Kidney (tissue), 14 donors: Measurements from ENCODE around the gene STOX2. TPM values are rescaled to one million over a fixed set of nuclear protein-coding genes. Genes with fewer than 3 reads are reported as not detected.

ENCODE experiments used
- DNase-seq, 5 donors: peaks; one replicate each; pipeline ENCODE4 v3.0.0-alpha.2; 2013 to 2020
- FAIRE-seq: peaks from 2 replicates; lab custom pipeline; 2012; peaks lifted over from hg19 to GRCh38; lab: Jason Lieb, UNC
- H3K27ac ChIP-seq, 2 donors: one replicate each; pipeline ENCODE4 v1.7.0; 2013; ENCODE audit warnings: low read depth in 2 of 2, low read length in 2 of 2, inconsistent platforms in 1 of 2
- H3K27me3 ChIP-seq: one replicate; pipeline ENCODE4 v1.7.1; 2013; ENCODE audit warnings: low read length, inconsistent platforms; ENCODE audit not compliant: control insufficient read depth, insufficient read depth
- H3K36me3 ChIP-seq, 3 donors: one replicate each; pipeline versions ENCODE4 v1.7.0 to v1.7.1; 2013; ENCODE audit warnings: low read length in 3 of 3, control low read depth in 1 of 3, inconsistent platforms in 1 of 3; ENCODE audit not compliant: insufficient read depth in 3 of 3, control insufficient read depth in 2 of 3
- H3K4me1 ChIP-seq, 3 donors: one replicate each; pipeline versions ENCODE4 v1.7.0 to v1.7.1; 2013; ENCODE audit warnings: low read length in 3 of 3, inconsistent platforms in 1 of 3, low read depth in 1 of 3; ENCODE audit not compliant: control insufficient read depth in 2 of 3, insufficient read depth in 2 of 3
- H3K4me3 ChIP-seq, 3 donors: one replicate each; pipeline versions ENCODE4 v1.7.0 to v1.8.1; 2013; ENCODE audit warnings: low read length in 3 of 3, control low read depth in 1 of 3, inconsistent platforms in 1 of 3
- H3K9ac ChIP-seq, 3 donors: one replicate each; pipeline versions ENCODE4 v1.7.0 to v1.7.1; 2013; ENCODE audit warnings: low read length in 3 of 3, control low read depth in 1 of 3, inconsistent platforms in 1 of 3
- H3K9me3 ChIP-seq, 3 donors: one replicate each; pipeline versions ENCODE4 v1.7.0 to v1.7.1; 2013; ENCODE audit warnings: low read length in 3 of 3, control low read depth in 1 of 3, inconsistent platforms in 1 of 3; ENCODE audit not compliant: control insufficient read depth in 2 of 3, insufficient read depth in 1 of 3
- CTCF ChIP-seq: IDR thresholded peaks from 3 replicates; pipeline ENCODE4 v1.5.1; 2012; ENCODE audit warnings: mild to moderate bottlenecking, moderate library complexity, borderline replicate concordance; ENCODE audit not compliant: insufficient read depth; ENCODE audit errors: extremely low read depth
- intact Hi-C: fragments of 100-400 bp; cut with DNase I; formaldehyde crosslinking; loops from one replicate; pipeline ENCODE4 v1.11.1; 2022
- polyA plus RNA-seq: library from polyadenylated mRNA; stranded (reverse); fragments of 350-450 nt; fragmentation: Illumina TruSeq; extraction: RNeasy Lipid Tissue Mini Kit (QIAGEN cat#74804); gene quantifications from one replicate; pipeline ENCODE4 v1.2.3, GENCODE V29; 2014; ENCODE audit warnings: low read depth, low replicate concordance; ENCODE audit not compliant: insufficient read depth
- total RNA-seq: library from RNA; stranded (reverse); fragmentation: NEBNext Ultra II Directional; extraction: Animal tissue kit (Norgen Biotek cat#: 25700); gene quantifications from one replicate; pipeline ENCODE4 v1.2.1, GENCODE V29; 2021
- donor health status: control.
- donor health status: control.
- donor health status: control.
- donor health status: control.
- donor health status: control.
- donor health status: DM: yes; HTN: yes; CAD: no.
- donor health status: Normal renal cell carcinoma (clear cell type).

The STOX2 gene
- total and polyA plus RNA-seq, 2 donors from 2014 or later = 0.69 to 31.8 TPM

- H3K9ac ChIP-seq = no peak overlapping the region
- FAIRE-seq = no peak
Measured at GRCh38 chr4:183906489-183906738, 1.3 kb downstream of the STOX2 start.

GRCh38 chr4:183906739-183907651 is 1.9 kb downstream of the STOX2 start:
- Histone ChIP-seq H3K4me3 (peak overlapping the region; percentile 30 to 65 (median 37)), H3K27ac (no peak overlapping the region), H3K9ac (peak overlapping the region in 1 of 3 donors; percentile 8), H3K36me3 (no peaks in the 10 kb centered on the region), H3K4me1 (peaks cover 0 to 2% (median 2%) of the 10 kb centered on the region in 3 donors), H3K27me3 (no peaks in the 10 kb centered on the region), H3K9me3 (no peaks in the 10 kb centered on the region)
- FAIRE-seq = no peak
- intact Hi-C loops = no loop called here
- DNase-seq = peak; percentile 42 to 76 (median 66)
- TF ChIP-seq CTCF = no peak

More at GRCh38 chr4:183906489-183906738, 1.3 kb downstream of the STOX2 start:
- TF ChIP-seq CTCF = no peak
- intact Hi-C loops = no loop called here
- peak overlapping the region; percentile 30 to 65 (median 37) for H3K4me3 ChIP-seq
- H3K9me3 ChIP-seq = no peaks in the 10 kb centered on the region
- no peaks in the 10 kb centered on the region for H3K36me3 ChIP-seq
- no peaks in the 10 kb centered on the region for H3K27me3 ChIP-seq
- peaks cover 0 to 2% (median 2%) of the 10 kb centered on the region in 3 donors for H3K4me1 ChIP-seq
- peak in 3 of 5 donors; percentile 19 to 69 (median 38) for DNase-seq
- no peak overlapping the region for H3K27ac ChIP-seq

- H3K27me3 ChIP-seq = no peaks in the 10 kb centered on the region
- TF ChIP-seq CTCF = no peak
- intact Hi-C loops = no loop called here
- peak in 2 of 5 donors; percentile 41 to 58 for DNase-seq
- peaks cover 0 to 2% (median 2%) of the 10 kb centered on the region in 3 donors for H3K4me1 ChIP-seq
- FAIRE-seq = no peak
- H3K36me3 ChIP-seq = no peaks in the 10 kb centered on the region
- H3K9me3 ChIP-seq = no peaks in the 10 kb centered on the region
- H3K9ac ChIP-seq = no peak overlapping the region
- H3K27ac ChIP-seq = no peak overlapping the region
- H3K4me3 ChIP-seq = no peak overlapping the region
Measured at GRCh38 chr4:183907871-183908683, 3.0 kb downstream of the STOX2 start.
